HFFc6 (cell line): Measurements from ENCODE around the gene DYDC1. TPM values are rescaled to one million over a fixed set of nuclear protein-coding genes. Genes with fewer than 3 reads are reported as not detected.

Source experiments
- DNase-seq: peaks from one replicate; pipeline ENCODE4 v3.0.0-alpha.2; 2018
- H3K27ac Mint-ChIP-seq: 2 replicates; pipeline ENCODE4 v1.8.0; 2020; ENCODE audit warnings: mild to moderate bottlenecking, mixed read lengths
- H3K27me3 Mint-ChIP-seq: 2 replicates; pipeline ENCODE4 v1.8.0; 2021; ENCODE audit warnings: mild to moderate bottlenecking, moderate library complexity, mixed read lengths; ENCODE audit not compliant: insufficient read depth
- H3K36me3 Mint-ChIP-seq: 2 replicates; pipeline ENCODE4 v1.8.0; 2021; ENCODE audit warnings: low read depth, mixed read lengths
- H3K4me1 Mint-ChIP-seq: 2 replicates; pipeline ENCODE4 v1.8.0; 2020; ENCODE audit warnings: low read depth, mixed read lengths
- H3K4me3 Mint-ChIP-seq: 2 replicates; pipeline ENCODE4 v1.8.0; 2020; ENCODE audit warnings: mild to moderate bottlenecking, moderate library complexity, mixed read lengths
- H3K9me3 Mint-ChIP-seq: 2 replicates; pipeline ENCODE4 v1.8.0; 2020; ENCODE audit warnings: mild to moderate bottlenecking, mixed read lengths
- total RNA-seq, 6 experiments: library from RNA; stranded (reverse); fragmentation: NEBNext Ultra II Directional; extraction: Animal tissue kit (Norgen Biotek cat#: 25700); gene quantifications; 2 replicates in 1 of 6; 3 replicates in 5 of 6; pipeline ENCODE4 v1.2.3, GENCODE V29; 2021
- TF ChIP-seq, protein P1 (sequence below): fragments of 200-600 bp; sonication (generic); IDR thresholded peaks from 2 replicates; pipeline ENCODE4 v1.5.0; 2021; ENCODE audit warnings: antibody characterized with exemption, mild to moderate bottlenecking

Gene DYDC1
- total RNA-seq, 6 experiments from 2014 or later, result not detected

DNA sequence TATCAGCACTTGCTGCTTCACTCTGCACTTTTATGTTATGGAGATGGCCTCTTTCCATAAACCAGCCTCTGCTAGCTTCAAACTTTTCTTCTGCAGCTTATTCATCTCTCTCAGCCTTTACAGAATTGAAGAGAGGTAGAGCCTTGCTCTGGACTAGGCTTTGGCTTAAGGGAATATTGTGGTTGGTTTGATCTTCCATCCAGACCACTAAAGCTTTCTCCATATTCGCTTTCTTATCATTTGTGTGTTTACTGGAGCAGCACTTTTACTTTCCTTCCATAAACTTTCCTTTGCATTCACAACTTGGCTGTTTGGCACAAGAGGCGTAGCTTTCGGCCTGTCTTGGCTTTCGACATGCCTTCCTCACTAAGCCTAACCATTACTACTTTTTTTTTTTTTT lies 23.6 kb upstream of the DYDC1 start:
- DNase-seq, result no peak
- Mint-ChIP-seq H3K27ac (no peak overlapping the region), H3K27me3 (peaks cover 2% of the 10 kb centered on the region), H3K4me3 (no peak overlapping the region), H3K4me1 (peaks cover 13% of the 10 kb centered on the region; the same call in 1 of the 2 replicates), H3K36me3 (no peaks in the 10 kb centered on the region), H3K9me3 (no peaks in the 10 kb centered on the region)
- TF ChIP-seq, protein P1, sequence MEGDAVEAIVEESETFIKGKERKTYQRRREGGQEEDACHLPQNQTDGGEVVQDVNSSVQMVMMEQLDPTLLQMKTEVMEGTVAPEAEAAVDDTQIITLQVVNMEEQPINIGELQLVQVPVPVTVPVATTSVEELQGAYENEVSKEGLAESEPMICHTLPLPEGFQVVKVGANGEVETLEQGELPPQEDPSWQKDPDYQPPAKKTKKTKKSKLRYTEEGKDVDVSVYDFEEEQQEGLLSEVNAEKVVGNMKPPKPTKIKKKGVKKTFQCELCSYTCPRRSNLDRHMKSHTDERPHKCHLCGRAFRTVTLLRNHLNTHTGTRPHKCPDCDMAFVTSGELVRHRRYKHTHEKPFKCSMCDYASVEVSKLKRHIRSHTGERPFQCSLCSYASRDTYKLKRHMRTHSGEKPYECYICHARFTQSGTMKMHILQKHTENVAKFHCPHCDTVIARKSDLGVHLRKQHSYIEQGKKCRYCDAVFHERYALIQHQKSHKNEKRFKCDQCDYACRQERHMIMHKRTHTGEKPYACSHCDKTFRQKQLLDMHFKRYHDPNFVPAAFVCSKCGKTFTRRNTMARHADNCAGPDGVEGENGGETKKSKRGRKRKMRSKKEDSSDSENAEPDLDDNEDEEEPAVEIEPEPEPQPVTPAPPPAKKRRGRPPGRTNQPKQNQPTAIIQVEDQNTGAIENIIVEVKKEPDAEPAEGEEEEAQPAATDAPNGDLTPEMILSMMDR, result no peak

DNA sequence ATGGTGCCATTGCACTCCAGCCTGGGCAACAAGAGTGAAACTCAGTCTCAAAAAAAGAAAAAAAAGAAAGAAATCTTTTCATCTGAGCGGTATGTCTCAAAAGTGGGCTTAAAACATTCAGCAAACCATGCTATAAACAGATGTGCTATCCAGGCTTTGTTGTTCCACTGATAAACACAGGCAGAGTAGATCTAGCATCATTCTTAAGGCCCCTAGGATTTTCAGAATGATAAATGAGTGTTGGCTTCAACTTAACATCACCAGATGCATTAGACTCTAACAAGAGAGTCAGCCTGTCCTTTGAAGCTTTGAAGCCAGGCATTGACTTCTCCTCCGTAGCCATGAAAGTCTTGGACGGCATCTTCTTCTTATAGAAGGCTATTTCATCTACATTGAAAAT lies 23.1 kb upstream of the DYDC1 start:
- Mint-ChIP-seq H3K27ac (no peak overlapping the region), H3K36me3 (no peaks in the 10 kb centered on the region), H3K4me3 (no peak overlapping the region), H3K9me3 (no peaks in the 10 kb centered on the region), H3K27me3 (peaks cover 2% of the 10 kb centered on the region), H3K4me1 (peaks cover 13% of the 10 kb centered on the region; the same call in 1 of the 2 replicates)
- TF ChIP-seq, protein P1, result no peak
- DNase-seq, result no peak

DNA sequence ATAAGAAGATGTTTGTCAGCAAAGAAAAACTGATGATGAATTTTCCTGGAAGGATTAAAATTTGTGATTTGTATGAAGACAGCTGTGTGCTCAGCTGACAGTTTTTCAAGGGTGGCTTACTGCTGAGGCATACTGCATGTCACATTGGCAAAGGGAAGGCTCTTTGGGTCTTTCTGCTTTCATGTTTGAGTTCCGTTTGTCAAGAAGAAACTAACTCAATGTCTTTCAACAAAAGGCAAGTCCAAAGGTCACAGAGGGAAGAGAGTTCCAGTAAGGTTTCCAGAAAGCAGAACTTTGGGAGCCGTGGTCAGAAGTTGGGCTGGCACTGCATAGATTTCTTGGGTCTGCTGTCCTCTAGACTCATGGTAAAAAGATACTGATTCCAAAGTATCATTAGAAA lies 16.9 kb upstream of the DYDC1 start:
- no peak for DNase-seq
- H3K4me3 Mint-ChIP-seq, result no peak overlapping the region
- H3K4me1 Mint-ChIP-seq, result peaks cover 4% of the 10 kb centered on the region; the same call in 1 of the 2 replicates
- no peak overlapping the region for H3K27ac Mint-ChIP-seq
- no peaks in the 10 kb centered on the region for H3K9me3 Mint-ChIP-seq
- H3K27me3 Mint-ChIP-seq, result peaks cover 7% of the 10 kb centered on the region
- H3K36me3 Mint-ChIP-seq, result no peaks in the 10 kb centered on the region
- TF ChIP-seq, protein P1, result no peak

DNA sequence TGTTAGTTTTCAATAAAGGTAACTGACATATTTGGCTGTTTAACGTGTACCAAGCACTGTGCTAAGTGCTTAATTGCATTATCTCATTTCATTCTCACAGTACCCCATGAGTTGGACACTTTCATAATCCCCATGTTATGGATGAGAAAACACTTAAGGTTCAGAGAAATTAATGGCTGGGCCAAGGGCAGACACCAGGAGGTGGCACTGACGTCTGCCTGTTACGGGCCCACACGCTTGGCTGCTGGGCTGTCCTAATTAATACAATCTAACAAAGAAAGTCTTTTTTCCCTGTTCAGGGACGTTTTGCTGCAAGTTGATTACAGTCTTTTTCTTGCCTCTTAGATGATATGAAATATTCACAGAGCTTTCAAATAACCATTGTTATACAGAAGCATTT lies 16.1 kb upstream of the DYDC1 start:
- Mint-ChIP-seq H3K4me1 (no peaks in the 10 kb centered on the region), H3K27me3 (peaks cover 7% of the 10 kb centered on the region), H3K36me3 (no peaks in the 10 kb centered on the region), H3K9me3 (peaks cover 4% of the 10 kb centered on the region), H3K4me3 (no peak overlapping the region), H3K27ac (no peak overlapping the region)
- TF ChIP-seq, protein P1, result no peak
- no peak for DNase-seq

DNA sequence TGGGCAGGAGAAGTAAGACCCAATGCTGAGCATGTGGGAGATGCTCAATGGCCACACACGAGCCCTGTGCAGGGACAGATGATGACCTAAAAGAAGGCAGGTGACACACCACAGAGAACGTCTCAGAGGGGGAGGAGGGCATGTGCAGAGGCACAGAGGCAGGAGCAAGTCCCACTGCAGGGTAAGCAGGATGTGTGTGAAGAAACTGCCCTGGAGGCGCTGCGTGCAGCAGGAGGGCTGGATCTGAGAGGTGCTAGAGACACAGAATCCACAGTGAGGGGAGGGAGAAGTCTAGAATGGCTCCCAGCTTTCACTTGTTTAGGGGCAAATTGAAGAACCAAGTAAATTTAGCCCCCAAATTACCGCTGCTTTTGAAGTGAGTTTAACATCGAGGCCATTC lies 14.9 kb upstream of the DYDC1 start:
- no peaks in the 10 kb centered on the region for H3K4me1 Mint-ChIP-seq
- TF ChIP-seq, protein P1, result no peak
- peaks cover 13% of the 10 kb centered on the region for H3K9me3 Mint-ChIP-seq
- peaks cover 7% of the 10 kb centered on the region for H3K27me3 Mint-ChIP-seq
- H3K27ac Mint-ChIP-seq, result no peak overlapping the region
- H3K4me3 Mint-ChIP-seq, result no peak overlapping the region
- H3K36me3 Mint-ChIP-seq, result no peaks in the 10 kb centered on the region
- no peak for DNase-seq

DNA sequence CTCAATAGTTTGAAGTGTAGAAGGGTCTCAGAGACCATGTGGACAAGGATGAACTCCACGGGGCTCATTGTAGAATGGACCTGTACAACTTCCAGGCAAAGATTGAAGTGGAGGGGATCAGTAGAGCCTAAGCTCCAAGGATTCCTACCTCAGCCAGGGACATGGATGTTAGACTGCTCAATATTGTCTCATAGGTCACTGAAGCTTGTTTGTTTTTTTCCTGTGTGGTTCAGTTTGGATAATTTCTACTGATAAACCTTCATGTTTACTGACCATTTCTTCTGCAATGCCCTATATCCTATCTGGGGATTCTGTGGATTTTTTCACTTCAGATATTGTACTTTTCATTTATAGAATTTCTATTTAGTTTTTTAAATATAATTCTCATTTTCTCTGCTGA lies 9.0 kb upstream of the DYDC1 start:
- DNase-seq, result no peak
- Mint-ChIP-seq H3K4me1 (no peaks in the 10 kb centered on the region), H3K36me3 (no peaks in the 10 kb centered on the region), H3K9me3 (peaks cover 13% of the 10 kb centered on the region), H3K4me3 (no peak overlapping the region), H3K27ac (no peak overlapping the region), H3K27me3 (peaks cover 9% of the 10 kb centered on the region)
- TF ChIP-seq, protein P1, result no peak
